DOHH2 (cell line): ENCODE data around the gene SLC12A7.

Experiments
- H3F3A ChIP-seq: fragments of 200-600 bp; sonication (generic), shearing (Covaris generic); 2 replicates; pipeline ENCODE4 v1.6.0; 2016; ENCODE audit warnings: antibody characterized with exemption, mild to moderate bottlenecking; ENCODE audit not compliant: control insufficient read depth, insufficient read depth
- H3K27ac ChIP-seq: fragments of 200-600 bp; sonication (generic); 2 replicates; pipeline ENCODE4 v1.5.1; 2014; ENCODE audit warnings: low read depth, mild to moderate bottlenecking, low read length, moderate library complexity
- H3K27me3 ChIP-seq: fragments of 200-600 bp; sonication (generic); 2 replicates; pipeline ENCODE4 v1.6.1; 2014; ENCODE audit warnings: mild to moderate bottlenecking, low read length, mixed read lengths; ENCODE audit not compliant: control insufficient read depth
- H3K36me3 ChIP-seq: fragments of 200-600 bp; sonication (generic); 2 replicates; pipeline ENCODE4 v1.6.1; 2014; ENCODE audit warnings: mild to moderate bottlenecking, low read length, moderate library complexity, mixed read lengths; ENCODE audit not compliant: control insufficient read depth
- H3K4me1 ChIP-seq: fragments of 200-600 bp; sonication (generic); 2 replicates; pipeline ENCODE4 v1.6.1; 2014; ENCODE audit warnings: mild to moderate bottlenecking, low read length, mixed read lengths; ENCODE audit not compliant: control insufficient read depth
- H3K4me2 ChIP-seq: fragments of 200-600 bp; sonication (generic); 2 replicates; pipeline ENCODE4 v1.6.0; 2014; ENCODE audit warnings: mild to moderate bottlenecking, low read length, moderate library complexity
- H3K4me3 ChIP-seq: fragments of 200-600 bp; sonication (generic); 2 replicates; pipeline ENCODE4 v1.5.1; 2014; ENCODE audit warnings: mild to moderate bottlenecking, low read length, mixed read lengths
- H3K79me2 ChIP-seq: fragments of 200-600 bp; sonication (generic); 2 replicates; pipeline ENCODE4 v1.6.1; 2014; ENCODE audit warnings: mild to moderate bottlenecking, low read length, mixed read lengths; ENCODE audit not compliant: control insufficient read depth
- H3K9me2 ChIP-seq: fragments of 200-600 bp; sonication (generic); replicated peaks from 2 replicates; pipeline ENCODE4 v1.6.1; 2014; ENCODE audit warnings: mild to moderate bottlenecking, low read length, mixed read lengths; ENCODE audit not compliant: control insufficient read depth
- H3K9me3 ChIP-seq: fragments of 200-600 bp; sonication (generic); 2 replicates; pipeline ENCODE4 v1.6.1; 2014; ENCODE audit warnings: antibody characterized with exemption, low read length, mixed read lengths; ENCODE audit not compliant: control insufficient read depth, insufficient read depth
- H4K20me1 ChIP-seq: fragments of 200-600 bp; sonication (generic); 2 replicates; pipeline ENCODE4 v1.6.0; 2014; ENCODE audit warnings: low read depth, mild to moderate bottlenecking, antibody characterized with exemption, low read length, moderate library complexity; ENCODE audit not compliant: control insufficient read depth, insufficient read depth
- CTCF ChIP-seq: fragments of 200-600 bp; sonication (generic); IDR thresholded peaks from one replicate; pipeline ENCODE4 v1.5.1; 2014; ENCODE audit warnings: antibody characterized with exemption, mild to moderate bottlenecking, low read depth, low read length; ENCODE audit not compliant: poor library complexity, severe bottlenecking
- EZH2phosphoT487 ChIP-seq: fragments of 200-600 bp; sonication (generic); IDR thresholded peaks from 2 replicates; pipeline ENCODE4 v1.6.1; 2017; ENCODE audit warnings: borderline replicate concordance, mild to moderate bottlenecking, antibody characterized with exemption, low read length, moderate library complexity, mixed read lengths

The SLC12A7 gene

GRCh38 chr5:1144638-1145396 is 33.0 kb upstream of the SLC12A7 start:
- Histone ChIP-seq H3K9me2 (no peaks in the 10 kb centered on the region), H3K4me3 (no peak overlapping the region), H3K4me1 (peaks cover 9% of the 10 kb centered on the region), H3K27ac (no peak overlapping the region), H3K36me3 (no peaks in the 10 kb centered on the region), H4K20me1 (peaks cover 5% of the 10 kb centered on the region; the same call in 1 of the 2 replicates), H3K4me2 (no peak overlapping the region), H3K79me2 (no peaks in the 10 kb centered on the region), H3K9me3 (no peaks in the 10 kb centered on the region), H3F3A (no peaks in the 10 kb centered on the region), H3K27me3 (no peaks in the 10 kb centered on the region)
- TF ChIP-seq EZH2phosphoT487 (no peak), CTCF (no peak)

- H3K79me2 ChIP-seq = no peaks in the 10 kb centered on the region
- H3F3A ChIP-seq = no peaks in the 10 kb centered on the region
- H4K20me1 ChIP-seq = peaks cover 5% of the 10 kb centered on the region; the same call in 1 of the 2 replicates
- no peaks in the 10 kb centered on the region for H3K27me3 ChIP-seq
- no peak overlapping the region for H3K4me3 ChIP-seq
- H3K9me2 ChIP-seq = no peaks in the 10 kb centered on the region
- no peak for TF ChIP-seq CTCF
- no peak for TF ChIP-seq EZH2phosphoT487
- H3K9me3 ChIP-seq = no peaks in the 10 kb centered on the region
- peaks cover 13% of the 10 kb centered on the region for H3K4me1 ChIP-seq
- no peaks in the 10 kb centered on the region for H3K36me3 ChIP-seq
- no peak overlapping the region for H3K4me2 ChIP-seq
- no peak overlapping the region for H3K27ac ChIP-seq
Measured at GRCh38 chr5:1144089-1144488, 32.2 kb upstream of the SLC12A7 start.

- TF ChIP-seq EZH2phosphoT487 = no peak
- no peak for TF ChIP-seq CTCF
- Histone ChIP-seq H3K9me3 (no peaks in the 10 kb centered on the region), H3K27me3 (no peaks in the 10 kb centered on the region), H3K4me2 (no peak overlapping the region), H3K36me3 (no peaks in the 10 kb centered on the region), H3K79me2 (no peaks in the 10 kb centered on the region), H3K4me1 (peaks cover 13% of the 10 kb centered on the region), H3K4me3 (no peak overlapping the region), H3K9me2 (no peaks in the 10 kb centered on the region), H3K27ac (no peak overlapping the region), H4K20me1 (peaks cover 5% of the 10 kb centered on the region; the same call in 1 of the 2 replicates), H3F3A (no peaks in the 10 kb centered on the region)
Measured at GRCh38 chr5:1143670-1143951, 31.7 kb upstream of the SLC12A7 start.
